GM12874 (cell line): ENCODE measurements around the gene A2ML1.
A peak's percentile ranks its signal among the peaks of the same experiment; 100 is the strongest.

Experiments used
- TF ChIP-seq, protein P1 (sequence below): IDR thresholded peaks from 2 replicates; pipeline ENCODE4 v1.5.1; 2011; ENCODE audit warnings: low read depth, mild to moderate bottlenecking, control low read depth, low read length, moderate library complexity; ENCODE audit not compliant: insufficient read depth

A2ML1 gene

DNA sequence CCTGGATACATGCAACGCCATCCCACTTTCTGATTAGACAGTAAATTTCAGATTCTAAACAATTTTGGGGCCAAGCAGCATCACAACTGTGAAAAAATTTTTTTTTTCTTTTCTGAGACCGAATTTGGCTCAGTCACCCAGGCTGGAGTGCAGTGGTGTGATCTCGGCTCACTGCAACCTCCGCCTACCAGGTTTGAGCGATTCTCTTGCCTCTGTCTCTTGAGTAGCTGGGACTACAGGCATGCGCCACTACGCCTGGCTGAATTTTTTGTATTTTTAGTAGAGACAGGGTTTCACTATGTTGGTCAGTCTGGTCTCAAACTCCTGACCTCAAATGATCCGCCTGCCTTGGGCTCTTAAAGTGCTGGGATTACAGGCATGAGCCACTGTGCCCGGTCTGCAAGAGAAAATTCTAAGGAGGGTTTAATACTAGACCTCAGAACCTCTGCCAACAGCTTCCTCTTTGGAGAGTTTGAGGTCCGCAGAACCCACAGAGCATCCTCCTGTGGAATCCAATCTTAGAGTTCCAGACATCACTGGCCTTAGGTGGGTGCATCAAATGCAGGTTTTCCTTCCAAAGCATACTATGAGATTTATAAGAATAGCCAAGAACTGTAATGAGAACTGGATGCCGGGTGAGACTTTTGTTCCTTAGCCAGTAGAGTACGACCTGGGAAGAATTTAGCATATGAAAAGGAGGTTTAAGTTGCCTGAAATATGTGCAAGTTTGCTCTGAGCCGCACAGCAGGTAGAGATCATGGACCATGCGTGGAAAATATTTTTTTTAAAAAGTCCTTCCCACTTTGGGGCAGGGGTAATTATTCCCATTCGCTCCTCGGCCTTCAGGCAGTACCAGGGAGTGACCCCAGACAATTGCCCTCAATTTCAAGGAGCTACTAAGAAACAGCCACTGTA lies 84.1 kb downstream of the A2ML1 start:
- TF ChIP-seq, protein P1, sequence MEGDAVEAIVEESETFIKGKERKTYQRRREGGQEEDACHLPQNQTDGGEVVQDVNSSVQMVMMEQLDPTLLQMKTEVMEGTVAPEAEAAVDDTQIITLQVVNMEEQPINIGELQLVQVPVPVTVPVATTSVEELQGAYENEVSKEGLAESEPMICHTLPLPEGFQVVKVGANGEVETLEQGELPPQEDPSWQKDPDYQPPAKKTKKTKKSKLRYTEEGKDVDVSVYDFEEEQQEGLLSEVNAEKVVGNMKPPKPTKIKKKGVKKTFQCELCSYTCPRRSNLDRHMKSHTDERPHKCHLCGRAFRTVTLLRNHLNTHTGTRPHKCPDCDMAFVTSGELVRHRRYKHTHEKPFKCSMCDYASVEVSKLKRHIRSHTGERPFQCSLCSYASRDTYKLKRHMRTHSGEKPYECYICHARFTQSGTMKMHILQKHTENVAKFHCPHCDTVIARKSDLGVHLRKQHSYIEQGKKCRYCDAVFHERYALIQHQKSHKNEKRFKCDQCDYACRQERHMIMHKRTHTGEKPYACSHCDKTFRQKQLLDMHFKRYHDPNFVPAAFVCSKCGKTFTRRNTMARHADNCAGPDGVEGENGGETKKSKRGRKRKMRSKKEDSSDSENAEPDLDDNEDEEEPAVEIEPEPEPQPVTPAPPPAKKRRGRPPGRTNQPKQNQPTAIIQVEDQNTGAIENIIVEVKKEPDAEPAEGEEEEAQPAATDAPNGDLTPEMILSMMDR = no peak

DNA sequence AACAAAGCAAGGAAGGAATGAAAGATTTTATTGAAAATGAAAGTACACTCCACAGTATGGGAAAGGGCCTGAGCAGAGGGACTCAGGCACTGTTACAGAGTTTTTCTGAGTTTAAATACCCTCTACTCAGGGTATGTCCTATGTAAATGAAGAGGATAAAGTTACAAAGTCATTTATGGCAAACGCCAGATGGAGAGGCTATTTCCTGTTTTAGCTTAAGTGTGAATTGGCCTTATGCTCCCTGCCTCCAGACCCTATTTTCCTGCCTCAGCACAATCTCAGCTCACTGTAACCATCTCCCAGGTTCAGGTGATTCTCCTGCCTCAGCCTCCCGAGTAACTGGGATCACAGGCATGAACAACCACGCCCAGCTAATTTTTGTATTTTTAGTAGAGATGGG lies 85.1 kb downstream of the A2ML1 start:
- TF ChIP-seq, protein P1 = no peak

DNA sequence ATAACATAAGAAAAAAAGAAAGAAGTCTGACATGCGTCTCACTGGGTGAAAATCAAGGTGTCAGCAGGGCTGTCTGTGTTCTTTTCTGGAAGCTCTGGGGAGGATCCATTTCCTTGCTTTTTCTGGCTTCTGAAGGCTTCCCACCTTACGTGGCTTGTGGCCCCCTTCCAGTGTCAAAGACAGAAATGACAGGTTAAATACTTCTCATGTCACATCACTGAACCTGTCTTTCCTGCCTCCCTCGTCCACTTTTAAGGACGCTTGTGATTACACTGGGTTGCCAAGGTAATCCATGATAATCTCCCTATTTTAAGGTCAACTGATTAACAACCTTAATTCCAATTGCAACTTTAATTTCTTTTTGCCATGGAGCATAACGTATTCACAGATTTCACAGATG lies 87.3 kb downstream of the A2ML1 start:
- TF ChIP-seq, protein P1 = no peak

DNA sequence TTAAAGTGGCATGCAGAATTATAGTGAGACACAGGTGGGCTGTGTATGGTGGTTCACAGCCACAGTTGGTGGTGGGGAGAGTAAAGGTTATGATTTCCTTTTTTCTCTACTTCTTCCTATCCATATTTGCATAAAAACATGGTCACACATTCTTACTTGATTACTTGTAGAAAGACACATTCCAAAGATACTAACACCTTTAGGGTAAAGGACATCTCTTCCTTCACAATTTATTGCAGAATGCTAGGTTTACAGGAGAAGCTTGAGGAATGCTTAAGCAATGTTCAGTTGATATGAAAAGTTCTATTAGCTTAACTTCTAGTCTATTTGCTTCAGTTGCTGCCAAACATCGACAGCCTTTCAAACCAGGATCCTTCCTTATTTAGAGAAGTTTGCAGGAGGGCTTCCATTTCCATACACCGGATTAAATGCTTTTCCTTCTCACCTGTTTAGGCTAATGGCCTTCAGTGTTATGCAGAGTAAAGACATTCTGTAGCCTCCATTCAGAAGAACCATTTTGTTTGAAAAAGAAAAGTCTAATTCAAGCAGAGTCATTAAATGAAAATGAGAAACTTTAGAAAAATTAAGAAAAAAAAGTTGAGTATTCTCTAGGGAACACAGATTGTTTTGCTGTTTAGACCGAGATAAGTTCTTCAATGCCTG lies 89.3 kb downstream of the A2ML1 start:
- TF ChIP-seq, protein P1 = no peak

DNA sequence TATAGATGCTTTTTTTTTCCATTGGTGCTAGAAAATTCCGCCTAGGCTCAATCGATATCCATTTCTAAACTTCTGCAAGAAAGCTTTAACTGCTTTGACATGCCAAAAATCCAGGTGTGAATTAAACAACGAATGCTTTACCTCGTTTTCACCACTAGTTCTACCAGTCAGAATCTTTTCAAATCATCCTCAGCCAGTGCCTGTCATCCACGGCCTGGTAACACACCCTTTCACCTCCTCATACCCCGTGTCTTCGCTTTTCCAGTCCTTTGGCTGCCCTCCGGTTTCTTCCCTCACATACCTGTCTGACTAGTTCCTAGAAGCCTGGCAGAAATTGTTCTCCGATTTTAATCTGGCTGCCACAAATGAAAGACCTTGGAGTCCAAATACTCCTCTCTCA lies 90.5 kb downstream of the A2ML1 start:
- TF ChIP-seq, protein P1 = peak; percentile 23; the same call in 1 of the 2 replicates

DNA sequence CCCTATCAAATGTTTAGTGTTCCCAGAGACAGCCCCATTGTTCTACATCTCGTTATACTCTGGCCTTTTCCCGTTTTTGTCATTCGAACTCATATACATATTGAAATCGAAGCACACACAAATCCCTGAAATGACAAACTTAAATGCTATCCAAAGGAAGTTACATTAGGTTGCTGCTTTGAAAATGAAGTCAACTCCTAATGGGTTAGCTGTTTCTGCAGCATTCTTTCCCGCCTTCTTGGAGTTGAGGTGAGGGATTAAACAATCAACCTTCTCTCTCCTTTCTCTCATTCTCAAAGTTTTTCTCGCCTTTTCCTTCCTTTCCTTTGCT lies 91.2 kb downstream of the A2ML1 start:
- TF ChIP-seq, protein P1 = no peak

DNA sequence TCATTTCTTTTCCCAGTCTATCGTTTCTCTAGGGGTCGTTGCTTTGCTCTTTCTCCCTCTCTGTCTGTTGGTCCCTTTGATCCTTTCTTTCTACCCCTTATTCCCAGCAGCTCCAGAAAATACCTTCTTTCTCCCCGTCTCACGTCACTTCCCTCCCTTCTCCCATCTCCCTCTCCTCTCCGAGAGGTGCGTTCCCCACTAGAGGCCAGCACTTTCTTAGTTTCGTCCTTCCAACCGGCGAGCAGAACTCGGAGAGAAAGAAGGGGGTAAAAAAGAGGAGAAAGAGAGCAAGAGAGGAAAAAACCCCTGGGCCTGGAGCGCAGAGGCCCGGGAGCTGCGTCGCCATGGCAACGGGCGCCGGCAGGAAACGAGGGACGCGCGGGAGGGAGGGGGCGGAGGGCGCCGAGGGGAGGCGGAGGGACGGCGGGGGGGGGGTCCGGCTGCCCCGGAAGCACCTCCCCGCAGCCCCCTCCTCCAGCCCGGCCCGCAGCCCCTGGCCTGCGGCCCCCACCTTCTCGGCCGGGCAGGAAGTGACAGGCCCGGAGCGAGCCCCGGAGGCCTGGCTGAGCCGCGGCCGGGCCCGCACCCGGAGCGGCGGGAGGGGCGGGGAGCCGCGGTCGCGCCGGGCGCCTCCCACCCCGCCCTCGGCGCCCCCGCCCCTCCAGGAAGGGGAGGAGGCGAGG lies 91.8 kb downstream of the A2ML1 start, which contains the start of gene PHC1:
PHC1 (plus strand) TSS at position 477 of the 683 bp plus-strand sequence. CDS start 3,169 bp downstream, outside the sequence.
- TF ChIP-seq, protein P1 = peak; percentile 42; the same call in 1 of the 2 replicates
